ENCODE measurements around the gene CYP2A13.

DNA sequence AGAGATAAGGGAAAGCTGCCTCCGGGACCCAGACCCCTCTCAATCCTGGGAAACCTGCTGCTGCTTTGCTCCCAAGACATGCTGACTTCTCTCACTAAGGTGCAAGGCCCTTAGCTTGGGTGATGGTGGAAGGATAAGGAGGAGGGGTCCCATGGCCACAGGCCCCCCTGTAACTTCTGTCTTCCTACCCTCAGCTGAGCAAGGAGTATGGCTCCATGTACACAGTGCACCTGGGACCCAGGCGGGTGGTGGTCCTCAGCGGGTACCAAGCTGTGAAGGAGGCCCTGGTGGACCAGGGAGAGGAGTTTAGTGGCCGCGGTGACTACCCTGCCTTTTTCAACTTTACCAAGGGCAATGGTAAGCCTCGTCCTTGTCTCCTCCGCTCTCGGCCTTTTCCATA, 28.0 kb downstream of the CYP2A13 start:
- no peak for TF ChIP-seq POLR2A (conservative IDR thresholded peaks at IDR 0.05)
- TF ChIP-seq, protein P1, sequence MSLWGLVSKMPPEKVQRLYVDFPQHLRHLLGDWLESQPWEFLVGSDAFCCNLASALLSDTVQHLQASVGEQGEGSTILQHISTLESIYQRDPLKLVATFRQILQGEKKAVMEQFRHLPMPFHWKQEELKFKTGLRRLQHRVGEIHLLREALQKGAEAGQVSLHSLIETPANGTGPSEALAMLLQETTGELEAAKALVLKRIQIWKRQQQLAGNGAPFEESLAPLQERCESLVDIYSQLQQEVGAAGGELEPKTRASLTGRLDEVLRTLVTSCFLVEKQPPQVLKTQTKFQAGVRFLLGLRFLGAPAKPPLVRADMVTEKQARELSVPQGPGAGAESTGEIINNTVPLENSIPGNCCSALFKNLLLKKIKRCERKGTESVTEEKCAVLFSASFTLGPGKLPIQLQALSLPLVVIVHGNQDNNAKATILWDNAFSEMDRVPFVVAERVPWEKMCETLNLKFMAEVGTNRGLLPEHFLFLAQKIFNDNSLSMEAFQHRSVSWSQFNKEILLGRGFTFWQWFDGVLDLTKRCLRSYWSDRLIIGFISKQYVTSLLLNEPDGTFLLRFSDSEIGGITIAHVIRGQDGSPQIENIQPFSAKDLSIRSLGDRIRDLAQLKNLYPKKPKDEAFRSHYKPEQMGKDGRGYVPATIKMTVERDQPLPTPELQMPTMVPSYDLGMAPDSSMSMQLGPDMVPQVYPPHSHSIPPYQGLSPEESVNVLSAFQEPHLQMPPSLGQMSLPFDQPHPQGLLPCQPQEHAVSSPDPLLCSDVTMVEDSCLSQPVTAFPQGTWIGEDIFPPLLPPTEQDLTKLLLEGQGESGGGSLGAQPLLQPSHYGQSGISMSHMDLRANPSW (CRISPR knock-in tag; IDR thresholded peaks at IDR 0.05) = no peak
- no peak for TF ChIP-seq CBX2 (IDR thresholded peaks at IDR 0.05; ENCODE audit: insufficient read depth, low read length, poor library complexity, severe bottlenecking)
- TF ChIP-seq, protein P2, sequence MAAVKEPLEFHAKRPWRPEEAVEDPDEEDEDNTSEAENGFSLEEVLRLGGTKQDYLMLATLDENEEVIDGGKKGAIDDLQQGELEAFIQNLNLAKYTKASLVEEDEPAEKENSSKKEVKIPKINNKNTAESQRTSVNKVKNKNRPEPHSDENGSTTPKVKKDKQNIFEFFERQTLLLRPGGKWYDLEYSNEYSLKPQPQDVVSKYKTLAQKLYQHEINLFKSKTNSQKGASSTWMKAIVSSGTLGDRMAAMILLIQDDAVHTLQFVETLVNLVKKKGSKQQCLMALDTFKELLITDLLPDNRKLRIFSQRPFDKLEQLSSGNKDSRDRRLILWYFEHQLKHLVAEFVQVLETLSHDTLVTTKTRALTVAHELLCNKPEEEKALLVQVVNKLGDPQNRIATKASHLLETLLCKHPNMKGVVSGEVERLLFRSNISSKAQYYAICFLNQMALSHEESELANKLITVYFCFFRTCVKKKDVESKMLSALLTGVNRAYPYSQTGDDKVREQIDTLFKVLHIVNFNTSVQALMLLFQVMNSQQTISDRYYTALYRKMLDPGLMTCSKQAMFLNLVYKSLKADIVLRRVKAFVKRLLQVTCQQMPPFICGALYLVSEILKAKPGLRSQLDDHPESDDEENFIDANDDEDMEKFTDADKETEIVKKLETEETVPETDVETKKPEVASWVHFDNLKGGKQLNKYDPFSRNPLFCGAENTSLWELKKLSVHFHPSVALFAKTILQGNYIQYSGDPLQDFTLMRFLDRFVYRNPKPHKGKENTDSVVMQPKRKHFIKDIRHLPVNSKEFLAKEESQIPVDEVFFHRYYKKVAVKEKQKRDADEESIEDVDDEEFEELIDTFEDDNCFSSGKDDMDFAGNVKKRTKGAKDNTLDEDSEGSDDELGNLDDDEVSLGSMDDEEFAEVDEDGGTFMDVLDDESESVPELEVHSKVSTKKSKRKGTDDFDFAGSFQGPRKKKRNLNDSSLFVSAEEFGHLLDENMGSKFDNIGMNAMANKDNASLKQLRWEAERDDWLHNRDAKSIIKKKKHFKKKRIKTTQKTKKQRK (IDR thresholded peaks at IDR 0.05; ENCODE audit: borderline replicate concordance, low read depth, low read length) = no peak
- TF ChIP-seq ZNF282 (CRISPR knock-in tag; IDR thresholded peaks at IDR 0.05) = no peak
